IPS-NIHi7 (cell line): ENCODE measurements around the gene PFN1.

Experiments used
- DNase-seq: peaks from one replicate; pipeline ENCODE4 v3.0.0; 2012; ENCODE audit warnings: mixed read lengths; ENCODE audit errors: extremely low spot score

The PFN1 gene

DNA sequence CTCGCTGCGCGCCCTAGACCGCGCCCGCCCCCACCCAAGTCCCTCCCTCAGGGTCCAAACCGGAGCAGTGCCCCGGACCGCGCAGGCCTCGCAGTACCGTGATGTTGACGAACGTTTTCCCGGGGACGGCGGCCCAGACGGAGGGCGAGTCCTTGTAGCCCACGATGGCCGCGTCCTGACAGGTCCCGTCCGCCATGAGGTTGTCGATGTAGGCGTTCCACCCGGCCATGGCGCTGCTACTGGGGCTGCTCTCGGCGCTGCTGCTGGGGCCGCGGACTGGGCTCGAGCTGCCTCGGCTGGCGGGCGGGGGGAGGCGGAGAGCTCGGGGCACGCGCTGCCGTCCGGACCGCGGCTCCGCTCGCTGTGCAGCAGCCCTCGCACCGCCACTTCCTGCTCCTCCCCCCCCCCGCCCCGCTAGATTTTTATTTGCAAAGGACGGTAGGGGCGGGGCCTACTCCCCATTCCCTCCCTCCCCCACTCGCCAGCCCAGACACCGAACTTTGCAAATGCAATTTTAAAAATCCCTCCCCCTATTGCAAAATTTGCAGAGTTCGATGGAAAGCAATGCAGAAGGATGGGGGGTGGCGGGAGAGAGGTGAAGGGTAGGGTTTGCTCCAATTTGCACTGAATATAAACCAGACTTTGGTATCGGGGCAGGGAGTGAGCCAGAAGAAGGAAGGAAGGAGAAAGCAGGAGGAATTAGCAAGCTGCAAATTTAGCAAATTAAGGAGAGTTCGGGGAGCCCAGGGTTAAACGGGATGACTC, at the start of gene PFN1:
PFN1 (minus strand) TSS at position 365 of the 765 bp plus-strand sequence; CDS start at position 229, 136 bp downstream.
- DNase-seq = peak; percentile 78

DNA sequence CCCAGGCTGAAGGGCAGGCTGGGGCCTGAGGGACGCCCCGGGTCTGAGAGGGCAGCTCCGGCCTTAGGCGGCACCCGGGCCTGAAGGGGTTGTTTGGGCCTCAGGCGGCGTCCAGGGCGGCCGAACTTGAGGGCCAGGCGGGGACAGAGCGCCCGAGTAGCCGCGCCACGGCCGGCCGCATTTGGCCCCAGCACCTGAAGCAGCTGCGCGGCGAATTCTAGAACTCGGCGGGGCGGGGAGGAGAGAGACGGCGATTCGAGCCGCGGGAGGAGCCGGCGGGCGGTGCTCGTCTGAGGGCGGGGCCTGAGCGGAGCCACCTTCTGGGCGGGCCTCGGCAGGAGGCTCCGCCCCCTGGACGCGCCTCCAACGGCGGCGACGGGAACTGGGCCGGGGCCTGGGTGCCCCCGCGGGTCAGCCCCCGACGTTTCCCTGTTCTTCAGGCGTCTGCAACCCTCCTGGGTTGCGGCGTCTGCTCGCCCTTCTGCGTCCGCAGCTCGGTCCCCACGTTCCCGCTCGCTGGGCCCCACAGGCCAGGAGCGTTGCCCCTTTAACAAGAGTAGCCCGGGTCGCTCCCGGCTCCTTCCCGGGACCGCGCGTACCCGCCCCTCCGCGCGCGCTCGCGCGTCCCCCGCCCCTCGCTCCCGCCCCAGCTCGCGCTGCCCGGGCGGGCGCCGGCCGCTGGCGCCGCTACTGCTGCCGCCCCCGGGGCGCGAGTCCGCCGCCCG, 49.1 kb upstream of the PFN1 start, which contains the start of the genes INCA1 and KIF1C:
INCA1 (minus strand) TSS at position 221 of the 725 bp plus-strand sequence. CDS start 3,085 bp downstream, outside the sequence.
KIF1C (plus strand) TSS at position 649 of the 725 bp plus-strand sequence. CDS start 2,297 bp downstream, outside the sequence.
- DNase-seq = peak; percentile 99

DNA sequence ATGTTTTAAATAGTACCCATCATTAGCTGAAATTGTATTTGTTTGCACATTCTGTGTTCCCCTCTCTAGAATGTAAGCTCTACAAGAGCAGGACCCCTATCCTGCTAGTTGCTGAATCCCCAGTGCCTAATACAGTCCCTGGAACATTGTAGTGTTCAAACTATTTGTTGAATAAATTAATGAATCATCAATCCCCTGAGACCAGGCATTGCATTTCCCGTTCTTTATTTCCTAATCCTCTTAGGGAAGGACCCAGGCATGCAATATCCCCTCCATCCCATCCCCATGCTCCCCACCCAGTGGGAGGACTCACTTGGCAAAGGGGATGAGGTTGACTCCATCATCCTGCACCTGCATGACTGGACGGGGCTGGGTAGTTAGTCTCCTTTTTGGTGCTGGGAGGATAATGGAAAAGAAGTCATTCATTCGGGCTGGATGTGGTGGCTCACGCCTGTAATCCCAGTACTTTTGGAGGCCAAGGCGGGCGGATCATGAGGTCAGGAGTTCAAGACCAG, 45.8 kb upstream of the PFN1 start:
- no peak for DNase-seq

DNA sequence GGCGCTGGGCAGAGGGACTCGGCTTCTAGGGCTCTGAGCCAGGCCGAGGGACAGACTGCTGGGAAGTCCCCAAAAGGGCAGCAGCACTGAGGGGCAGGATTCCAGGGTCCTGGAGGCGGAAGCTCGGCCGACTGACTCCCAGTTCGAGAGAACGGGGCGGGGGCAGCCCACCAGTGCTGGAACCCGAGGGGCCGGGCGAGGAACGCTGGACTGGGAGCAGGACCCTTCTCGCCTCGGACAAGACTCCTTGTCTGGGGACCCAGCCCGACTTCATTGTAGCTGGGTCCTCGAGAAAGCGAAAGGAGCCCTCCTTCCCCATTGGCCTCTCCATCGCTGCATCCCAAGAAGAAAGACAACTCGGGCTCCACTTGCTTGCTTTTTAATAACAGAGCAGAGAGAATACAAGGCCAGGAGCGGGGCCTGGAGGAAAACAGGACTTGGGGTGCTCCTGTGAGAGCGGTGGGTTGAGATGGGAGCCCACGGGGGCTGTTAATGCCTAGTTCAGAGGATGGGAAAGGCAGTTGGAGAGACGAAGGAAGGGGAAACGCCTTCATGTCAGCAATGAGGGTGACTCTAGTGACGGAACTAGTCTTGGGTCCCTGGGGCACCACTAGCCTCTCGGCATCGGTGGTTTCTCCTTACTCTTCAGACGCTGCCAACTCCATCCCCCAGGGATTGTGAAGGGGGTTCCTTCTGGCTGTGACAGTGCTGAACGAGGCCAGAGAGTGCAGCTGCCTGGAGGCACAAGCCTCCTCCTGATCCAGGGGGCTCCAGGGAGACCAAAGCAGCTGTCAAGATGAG, 39.6 kb upstream of the PFN1 start:
- DNase-seq = no peak

DNA sequence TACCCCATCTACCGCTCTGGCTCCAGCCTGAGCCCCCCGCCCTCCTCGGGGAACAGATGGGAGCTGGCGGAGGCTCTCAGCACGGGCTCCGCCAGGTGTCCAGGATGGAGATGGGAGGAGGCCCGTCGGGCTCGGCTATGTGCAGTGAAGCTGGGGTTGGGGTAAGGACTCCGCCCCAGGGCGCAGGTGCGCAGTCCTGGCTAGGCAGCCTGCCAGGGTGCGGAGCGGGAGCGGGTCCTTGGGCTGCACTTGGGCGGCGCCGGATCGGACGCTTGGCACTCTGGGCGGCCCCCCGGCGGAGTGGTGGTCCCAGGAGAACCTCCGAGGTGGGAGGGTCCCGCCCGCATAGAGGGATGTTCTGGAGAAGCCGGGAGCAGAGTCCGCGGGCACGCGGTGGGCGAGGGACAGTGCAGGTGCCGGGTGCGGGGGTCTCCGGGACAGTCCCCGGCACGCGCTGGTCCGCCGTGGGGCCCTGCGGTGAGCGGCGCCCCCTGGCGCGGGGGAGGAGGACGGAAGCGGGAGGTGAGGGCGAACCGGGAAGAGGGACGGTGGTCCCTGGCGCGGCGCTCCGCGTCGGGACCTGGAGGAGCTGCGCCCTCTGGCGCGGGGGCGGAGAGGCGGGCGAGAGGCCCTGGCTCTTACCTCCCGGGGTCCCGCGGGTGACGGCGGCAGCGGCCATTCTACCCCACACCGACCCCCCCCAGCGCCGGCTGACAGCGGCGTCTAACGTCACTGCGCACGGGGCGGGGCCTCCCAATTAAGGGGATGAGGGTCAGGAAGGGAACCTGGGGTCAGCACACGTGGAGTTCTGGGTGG, 38.8 kb upstream of the PFN1 start, which contains the start of gene CAMTA2:
CAMTA2 (minus strand) TSS at position 725 of the 816 bp plus-strand sequence. CDS start 1,453 bp downstream, outside the sequence.
- DNase-seq = peak; percentile 78

DNA sequence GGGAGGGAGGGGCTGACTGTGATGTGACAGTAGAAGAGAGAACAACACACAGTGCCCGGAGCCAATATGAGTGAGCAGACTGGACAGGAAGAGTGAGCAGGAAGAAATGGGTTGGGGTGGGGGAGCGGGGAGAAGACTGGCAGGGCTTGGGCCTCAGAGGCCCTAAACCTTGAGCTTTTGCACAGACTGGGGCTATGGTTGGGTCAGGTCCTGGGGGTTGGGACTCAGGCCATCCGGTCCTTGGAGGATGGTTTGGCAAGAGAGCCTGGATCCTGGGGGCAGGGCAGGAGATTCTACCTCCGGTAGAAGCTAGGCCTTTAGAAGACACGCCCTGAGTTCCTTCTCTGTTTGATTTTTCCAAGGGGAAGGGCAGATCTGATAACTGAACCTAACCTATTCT, 38.1 kb upstream of the PFN1 start:
- DNase-seq = no peak

DNA sequence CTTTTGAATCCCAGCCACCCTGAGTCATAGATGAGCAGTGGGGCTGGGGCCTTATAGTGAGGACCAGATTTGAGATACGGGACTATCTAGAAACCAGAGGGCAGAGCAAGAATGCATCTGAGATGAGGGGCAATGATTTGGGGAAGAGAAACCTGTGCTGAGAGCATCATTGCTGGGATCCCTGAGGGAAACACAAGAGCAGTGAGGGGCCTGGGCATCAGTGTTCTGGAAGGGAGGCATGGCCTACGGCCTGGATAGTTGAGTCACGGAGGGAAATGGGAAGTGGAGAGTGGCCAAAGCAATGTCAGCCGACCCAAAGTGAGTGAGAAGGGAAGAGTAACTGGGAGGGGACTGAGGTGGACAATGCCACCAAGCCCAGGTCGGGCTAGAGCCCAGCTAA, 34.0 kb upstream of the PFN1 start:
- no peak for DNase-seq

DNA sequence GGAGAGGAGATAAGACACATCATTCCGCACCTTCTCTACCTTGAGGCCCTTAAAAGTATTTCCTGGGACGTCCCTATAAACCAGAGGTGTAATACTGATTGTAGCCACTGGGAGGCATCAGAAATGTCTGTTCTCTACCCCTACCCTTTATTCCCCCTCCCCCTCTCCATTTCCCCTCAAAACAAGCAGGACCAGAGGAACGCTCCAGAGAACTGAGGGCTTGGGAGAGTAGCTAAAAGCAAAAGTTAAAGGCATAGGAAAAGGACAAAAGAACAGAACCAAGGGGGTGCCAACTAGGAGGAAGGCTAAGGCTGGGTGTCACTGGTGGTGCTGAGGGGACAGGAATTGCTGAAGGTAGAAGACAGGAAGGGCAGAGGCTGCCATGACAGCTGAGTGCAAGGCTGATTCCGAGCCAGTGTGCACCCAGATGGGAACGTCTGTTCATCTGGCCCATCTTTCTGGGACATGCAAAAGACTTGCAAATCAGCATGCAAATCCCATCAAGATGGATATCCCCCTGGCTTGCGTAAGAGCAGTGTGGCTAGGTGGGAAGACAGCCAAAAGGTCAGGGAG, 32.4 kb upstream of the PFN1 start:
- peak; percentile 84 for DNase-seq

DNA sequence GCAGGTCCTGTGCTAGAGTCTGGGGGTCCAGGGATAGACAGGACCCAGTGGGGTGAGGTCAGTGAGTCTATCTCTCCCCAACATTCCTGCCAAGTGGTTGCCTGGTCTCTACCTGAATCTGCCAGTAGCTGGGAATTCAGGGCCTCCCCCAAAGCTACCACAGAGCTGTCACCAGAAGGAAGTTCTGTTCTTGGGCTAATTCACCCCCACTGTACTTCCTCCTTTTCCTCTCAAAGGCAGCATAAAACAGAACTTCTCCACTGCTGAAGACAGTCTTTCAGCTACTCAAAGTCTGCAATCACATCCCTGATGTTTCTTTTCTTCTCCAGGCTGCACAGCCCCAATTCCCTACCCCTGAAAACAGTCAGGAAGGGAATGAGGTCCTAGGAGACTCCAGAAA, 30.4 kb upstream of the PFN1 start:
- no peak for DNase-seq

DNA sequence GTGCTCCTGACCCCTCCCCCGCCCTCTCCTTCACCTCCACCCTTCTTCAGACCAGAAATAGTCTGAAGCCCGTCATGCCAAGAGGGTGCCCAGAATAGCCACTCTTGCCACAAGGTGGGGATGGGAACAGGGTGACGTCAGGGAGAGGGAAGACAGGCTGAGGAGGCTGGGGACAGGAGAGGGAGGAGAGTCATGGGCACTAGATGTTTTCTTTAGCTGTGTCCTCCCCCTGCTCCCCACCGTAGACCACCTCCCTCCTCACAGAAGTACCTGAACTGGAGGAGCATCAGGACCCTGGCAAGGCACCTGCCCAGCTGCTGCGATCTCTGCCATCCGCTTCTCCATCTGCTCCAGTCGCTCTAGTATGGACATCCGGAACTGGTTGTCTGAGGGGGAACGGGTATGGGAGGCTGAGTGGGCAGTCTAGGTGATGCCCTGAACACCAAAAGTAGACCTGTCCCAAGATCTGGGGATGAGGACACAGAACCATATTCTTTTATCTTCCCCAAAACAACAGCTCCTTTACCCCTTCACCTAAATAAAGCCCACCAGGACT, 25.9 kb upstream of the PFN1 start:
- no peak for DNase-seq

DNA sequence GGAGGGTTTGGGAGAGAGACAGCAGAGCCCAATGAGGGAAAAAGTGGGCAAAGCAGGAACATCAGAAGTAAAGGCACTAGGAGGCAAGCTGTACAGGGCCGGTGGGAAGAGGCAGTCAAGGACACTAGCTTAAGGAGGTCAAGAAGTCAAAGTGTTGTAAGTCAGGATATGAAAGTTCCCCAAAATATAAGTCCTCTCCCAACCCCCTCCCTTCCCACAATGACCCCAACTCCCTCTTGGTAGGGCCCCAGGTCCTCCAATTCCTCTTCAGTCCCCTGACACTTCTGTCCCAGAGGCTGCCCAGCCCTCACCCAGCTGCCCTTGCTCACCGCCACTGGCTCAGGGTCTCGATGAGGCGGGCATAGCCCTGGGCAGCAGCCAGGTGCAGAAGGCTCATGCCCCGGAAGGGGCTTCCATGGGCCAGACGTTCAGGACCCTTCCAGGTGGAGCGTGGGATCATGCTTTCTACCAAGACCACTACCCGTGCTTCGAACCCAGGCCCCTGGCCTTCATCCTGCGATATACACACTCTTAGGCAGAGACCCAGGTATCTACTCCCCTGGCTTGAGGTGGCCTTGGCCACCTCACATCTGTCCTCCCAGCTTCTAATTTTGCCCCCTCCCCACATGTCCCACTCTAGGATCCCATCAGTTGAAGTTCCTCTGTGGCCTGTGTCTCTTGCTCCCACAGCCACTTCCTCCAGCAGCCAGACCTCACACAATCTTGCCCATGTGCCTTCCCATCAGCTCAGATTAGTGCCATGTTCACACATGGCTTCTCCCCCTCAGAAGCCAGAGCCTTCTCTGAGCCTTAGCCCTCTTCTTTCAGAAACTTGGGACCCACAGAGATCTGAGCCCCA, 25.2 kb upstream of the PFN1 start:
- DNase-seq = no peak

DNA sequence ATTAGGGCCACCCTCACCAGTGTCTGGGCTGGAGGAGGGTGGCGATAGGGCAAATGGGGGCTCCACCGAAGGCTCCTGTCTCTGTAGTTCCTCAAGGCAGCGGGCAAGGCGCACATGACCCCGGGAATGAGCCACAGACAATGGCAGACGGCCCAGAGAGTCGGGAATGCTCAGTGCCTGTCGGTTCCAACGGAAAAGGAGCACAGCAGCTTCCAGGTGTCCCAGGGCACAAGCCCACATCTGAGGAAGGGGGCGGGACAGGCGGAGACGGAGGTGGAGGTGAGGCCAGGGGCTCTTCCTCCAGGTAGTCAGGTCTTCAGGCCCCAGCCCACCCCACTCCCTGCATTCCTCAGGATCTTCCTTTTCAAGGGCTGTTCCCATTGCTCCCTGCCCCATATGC, 24.4 kb upstream of the PFN1 start:
- peak; percentile 31 for DNase-seq

DNA sequence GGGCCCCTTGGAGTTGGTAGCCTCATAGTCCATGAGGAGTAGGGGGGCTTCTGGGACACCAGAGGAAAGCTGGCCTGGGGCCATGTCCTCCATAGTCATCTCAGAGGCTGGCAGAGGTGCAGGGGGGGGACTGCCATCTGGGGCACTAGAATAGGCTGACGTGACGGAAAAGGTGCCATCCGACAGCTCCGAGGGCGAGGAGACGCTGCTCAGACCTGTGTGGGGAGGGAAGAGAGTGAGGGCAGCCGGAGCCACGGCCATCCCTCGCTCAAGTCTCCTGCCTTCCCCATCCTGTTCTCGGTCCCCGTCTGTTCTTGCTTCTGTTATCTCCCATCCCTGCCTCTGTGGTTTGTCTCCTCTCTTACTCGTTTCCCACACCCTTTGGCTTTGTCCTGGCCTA, 24.0 kb upstream of the PFN1 start:
- DNase-seq = no peak

DNA sequence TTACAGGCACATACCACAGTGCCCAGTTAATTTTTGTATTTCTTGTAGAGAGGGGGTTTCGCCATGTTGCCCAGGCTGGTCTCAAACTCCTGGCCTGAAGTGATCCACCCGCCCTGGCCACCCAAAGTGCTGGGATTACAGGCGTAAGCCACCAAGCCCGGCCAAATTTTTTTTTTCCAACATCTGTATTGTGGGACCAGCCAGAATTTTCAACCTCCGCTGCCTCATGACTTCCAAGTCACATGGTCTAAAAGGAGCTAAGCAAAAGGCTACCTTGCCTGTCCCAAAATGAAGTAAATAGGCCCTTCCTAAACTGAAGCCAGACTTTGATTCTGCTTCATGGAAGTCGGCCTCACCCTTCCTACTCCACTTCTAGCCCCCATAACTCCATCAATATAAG, 23.5 kb upstream of the PFN1 start:
- DNase-seq = no peak

DNA sequence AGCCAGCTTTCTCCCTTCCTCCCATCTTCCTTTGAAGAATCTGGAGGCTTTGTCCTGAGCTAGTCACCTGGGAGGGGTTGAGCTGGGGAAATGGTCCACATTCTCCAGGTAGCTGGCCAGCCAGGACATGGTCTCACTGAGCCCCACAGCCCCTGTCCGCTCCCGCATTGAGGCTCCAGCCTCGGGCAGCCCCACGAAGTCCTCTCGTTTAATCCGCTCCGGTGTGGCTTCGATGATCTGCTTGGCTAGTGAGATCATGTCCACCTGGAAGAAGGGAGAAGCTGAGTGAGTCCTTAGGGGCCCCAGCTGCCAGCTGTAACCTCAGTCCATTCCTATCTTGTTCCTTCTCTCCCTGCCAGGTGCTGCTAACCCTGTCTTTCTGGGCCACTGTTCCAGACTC, 21.9 kb upstream of the PFN1 start:
- DNase-seq = no peak

DNA sequence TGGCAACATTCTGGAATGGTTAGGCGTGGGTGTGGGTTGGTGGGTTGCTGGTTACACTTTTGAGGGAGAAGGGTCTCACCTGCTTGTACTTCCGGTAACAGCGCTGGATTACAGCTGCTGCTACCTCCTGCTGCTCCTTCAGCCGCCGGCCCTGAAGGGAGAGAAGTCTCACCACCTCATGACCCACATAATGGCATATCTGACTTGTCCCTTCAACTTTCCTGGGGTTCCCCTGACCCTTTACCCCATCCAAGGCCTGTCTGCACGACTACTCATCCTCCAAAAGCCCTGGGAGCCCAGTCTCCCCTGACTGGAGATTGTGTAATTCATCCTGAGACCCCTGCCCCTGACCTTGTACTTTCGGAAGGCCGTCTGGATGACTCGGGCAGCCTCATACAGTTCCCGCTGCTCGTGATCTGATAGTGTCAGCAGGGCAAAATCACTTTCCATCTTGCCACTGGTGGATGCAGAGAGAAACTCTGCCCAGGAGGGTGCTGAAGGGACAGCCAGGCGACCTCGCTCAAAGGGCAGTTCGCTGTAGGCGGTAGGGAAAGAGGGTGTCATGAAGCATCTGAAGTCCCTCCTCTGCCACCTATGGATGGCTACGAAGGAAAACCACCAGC, 21.3 kb upstream of the PFN1 start:
- no peak for DNase-seq

DNA sequence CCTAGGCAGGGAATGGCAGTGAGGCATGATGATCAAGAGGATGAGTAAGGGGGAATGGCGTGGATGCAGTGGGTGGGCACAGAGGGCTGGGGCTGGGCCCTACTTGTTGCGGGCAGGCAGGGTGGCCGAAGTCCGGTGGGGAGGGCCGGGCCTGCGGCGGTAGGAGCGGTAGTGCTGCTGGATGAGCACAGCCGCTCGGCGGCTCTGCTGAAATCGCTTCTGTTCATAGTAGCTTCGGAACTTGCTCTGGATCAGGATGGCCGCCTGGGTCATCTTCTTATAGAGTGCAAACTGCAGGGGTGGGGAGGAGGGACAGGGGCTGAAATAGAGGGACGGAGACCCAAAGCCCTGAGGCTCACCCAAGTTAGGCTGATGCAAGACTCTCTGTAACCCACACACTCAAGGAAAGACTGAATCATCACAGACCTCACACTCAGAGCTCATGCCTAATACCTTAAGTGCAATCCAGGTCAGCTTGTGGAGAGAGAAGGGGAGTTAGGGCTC, 20.8 kb upstream of the PFN1 start:
- peak; percentile 23 for DNase-seq

DNA sequence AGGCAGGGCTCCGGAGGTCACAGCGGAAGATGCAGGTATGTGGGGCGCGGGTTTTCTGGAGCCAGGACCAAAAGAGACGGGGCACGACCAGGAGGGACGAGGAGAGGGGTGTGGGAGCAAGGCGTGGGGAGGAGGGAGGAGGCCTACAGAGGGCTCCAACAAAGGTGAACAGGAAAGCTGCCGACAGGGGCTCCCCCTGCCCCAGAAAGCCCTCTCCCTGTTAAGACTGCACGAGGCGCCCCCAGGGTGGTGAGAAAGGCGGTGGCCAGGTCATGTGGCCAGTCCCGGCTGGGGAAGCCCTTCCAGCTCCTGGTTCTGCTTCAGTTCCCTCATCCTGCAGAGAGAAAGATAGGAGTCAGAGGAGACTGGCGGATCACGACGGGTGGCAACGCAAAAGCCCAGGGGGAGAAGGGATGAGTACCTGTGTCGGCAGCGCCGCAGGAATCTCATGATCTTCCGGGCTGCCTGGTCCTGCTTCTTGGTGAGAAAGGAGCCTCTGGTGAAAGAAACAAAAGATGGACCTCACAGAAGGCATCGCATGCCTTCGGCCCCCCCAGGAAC, 20.2 kb upstream of the PFN1 start:
- peak; percentile 46 for DNase-seq
